SK-N-MC (cell line): ENCODE data around the gene NPIPB5.
"Not testable (repeated sequence)": the region's sequence is repeated elsewhere in the genome, so short reads cannot be mapped to it uniquely, and the experiment has no call there.

Source experiments
- EZH2 ChIP-seq: fragments of 200-600 bp; sonication (generic); IDR thresholded peaks from one replicate; pipeline ENCODE4 v1.6.1; 2017; ENCODE audit warnings: antibody characterized with exemption
- POLR2AphosphoS5 ChIP-seq: IDR thresholded peaks from 2 replicates; pipeline ENCODE4 v1.6.1; 2012; ENCODE audit warnings: mild to moderate bottlenecking, low read depth, low read length, borderline replicate concordance

- TF ChIP-seq POLR2AphosphoS5, EZH2: not testable (repeated sequence)
Observed at GRCh38 chr16:22549853-22550252, 39.2 kb downstream of the NPIPB5 start.
